ENCODE results near the gene RALGAPA2. TPM values are rescaled to one million over a fixed set of nuclear protein-coding genes. Genes with fewer than 3 reads are reported as not detected.

The RALGAPA2 gene
- total and polyA plus RNA-seq, 2 experiments from 2014 or later, result 13.1 to 43.4 TPM

DNA sequence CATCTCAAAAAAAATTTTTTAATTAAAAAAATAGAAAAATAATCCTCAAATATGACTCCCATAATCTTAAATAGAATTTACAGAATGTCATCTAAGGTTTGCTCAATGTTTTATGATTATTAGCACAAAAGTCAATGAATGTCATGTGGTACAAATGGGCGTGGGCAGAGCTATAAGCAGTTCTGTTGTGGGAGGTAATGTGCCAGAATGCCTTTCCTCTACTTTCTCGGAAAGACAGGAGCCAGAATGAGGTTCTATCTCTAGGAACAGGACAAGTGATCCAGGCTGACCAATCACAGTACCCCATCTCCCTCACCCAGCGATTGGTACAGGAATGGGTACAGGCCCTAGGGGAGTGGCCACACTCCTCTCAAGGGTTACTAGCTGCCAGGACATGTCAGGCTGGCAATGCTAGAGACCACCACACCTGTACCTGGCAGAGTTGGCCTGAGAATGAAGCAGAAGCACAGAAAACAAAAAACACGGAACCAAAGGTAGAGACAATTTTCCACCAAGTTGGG lies 15.1 kb downstream of the RALGAPA2 start:
- Mint-ChIP-seq H3K27ac (no peak overlapping the region), H3K36me3 (ENCODE audit: low read depth) (no peaks in the 10 kb centered on the region), H3K27me3 (ENCODE audit: insufficient read depth, low read depth, poor library complexity) (no peaks in the 10 kb centered on the region), H3K4me1 (peaks cover 3% of the 10 kb centered on the region; the same call in 2 of the 3 replicates), H3K4me3 (no peak overlapping the region), H3K9me3 (no peaks in the 10 kb centered on the region)
- no peaks in the 10 kb centered on the region for H3K36me3 ChIP-seq (ENCODE audit: insufficient read depth)
- no peaks in the 10 kb centered on the region for H3F3A ChIP-seq (replicated peaks; ENCODE audit: low read depth)
- H3K4me2 ChIP-seq, result no peak overlapping the region
- no peak for DNase-seq (ENCODE audit: low spot score)
- no peak overlapping the region for H3K4me3 ChIP-seq
- no peaks in the 10 kb centered on the region for H3K27me3 ChIP-seq (ENCODE audit: insufficient read depth)
- ATAC-seq, result peak; percentile 73
- TF ChIP-seq, protein P1, sequence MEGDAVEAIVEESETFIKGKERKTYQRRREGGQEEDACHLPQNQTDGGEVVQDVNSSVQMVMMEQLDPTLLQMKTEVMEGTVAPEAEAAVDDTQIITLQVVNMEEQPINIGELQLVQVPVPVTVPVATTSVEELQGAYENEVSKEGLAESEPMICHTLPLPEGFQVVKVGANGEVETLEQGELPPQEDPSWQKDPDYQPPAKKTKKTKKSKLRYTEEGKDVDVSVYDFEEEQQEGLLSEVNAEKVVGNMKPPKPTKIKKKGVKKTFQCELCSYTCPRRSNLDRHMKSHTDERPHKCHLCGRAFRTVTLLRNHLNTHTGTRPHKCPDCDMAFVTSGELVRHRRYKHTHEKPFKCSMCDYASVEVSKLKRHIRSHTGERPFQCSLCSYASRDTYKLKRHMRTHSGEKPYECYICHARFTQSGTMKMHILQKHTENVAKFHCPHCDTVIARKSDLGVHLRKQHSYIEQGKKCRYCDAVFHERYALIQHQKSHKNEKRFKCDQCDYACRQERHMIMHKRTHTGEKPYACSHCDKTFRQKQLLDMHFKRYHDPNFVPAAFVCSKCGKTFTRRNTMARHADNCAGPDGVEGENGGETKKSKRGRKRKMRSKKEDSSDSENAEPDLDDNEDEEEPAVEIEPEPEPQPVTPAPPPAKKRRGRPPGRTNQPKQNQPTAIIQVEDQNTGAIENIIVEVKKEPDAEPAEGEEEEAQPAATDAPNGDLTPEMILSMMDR (conservative IDR thresholded peaks at IDR 0.05; ENCODE audit: low read depth in 2 of 2), result no peak
- TF ChIP-seq JUNB (IDR thresholded peaks at IDR 0.05; ENCODE audit: unreplicated experiment) (no peak), ZNF114 (CRISPR knock-in tag; IDR thresholded peaks at IDR 0.05) (no peak), STAT1 (IDR thresholded peaks at IDR 0.05; ENCODE audit: unreplicated experiment) (no peak), EZH2phosphoT487 (IDR thresholded peaks at IDR 0.05; ENCODE audit: unreplicated experiment) (no peak), CREB1 (CRISPR knock-in tag; IDR thresholded peaks at IDR 0.05; ENCODE audit: low read depth) (no peak), ZNF331 (CRISPR knock-in tag; IDR thresholded peaks at IDR 0.05; ENCODE audit: low read depth) (no peak), NANOG (IDR thresholded peaks at IDR 0.05; ENCODE audit: borderline replicate concordance) (no peak)
- TF ChIP-seq, protein P2, sequence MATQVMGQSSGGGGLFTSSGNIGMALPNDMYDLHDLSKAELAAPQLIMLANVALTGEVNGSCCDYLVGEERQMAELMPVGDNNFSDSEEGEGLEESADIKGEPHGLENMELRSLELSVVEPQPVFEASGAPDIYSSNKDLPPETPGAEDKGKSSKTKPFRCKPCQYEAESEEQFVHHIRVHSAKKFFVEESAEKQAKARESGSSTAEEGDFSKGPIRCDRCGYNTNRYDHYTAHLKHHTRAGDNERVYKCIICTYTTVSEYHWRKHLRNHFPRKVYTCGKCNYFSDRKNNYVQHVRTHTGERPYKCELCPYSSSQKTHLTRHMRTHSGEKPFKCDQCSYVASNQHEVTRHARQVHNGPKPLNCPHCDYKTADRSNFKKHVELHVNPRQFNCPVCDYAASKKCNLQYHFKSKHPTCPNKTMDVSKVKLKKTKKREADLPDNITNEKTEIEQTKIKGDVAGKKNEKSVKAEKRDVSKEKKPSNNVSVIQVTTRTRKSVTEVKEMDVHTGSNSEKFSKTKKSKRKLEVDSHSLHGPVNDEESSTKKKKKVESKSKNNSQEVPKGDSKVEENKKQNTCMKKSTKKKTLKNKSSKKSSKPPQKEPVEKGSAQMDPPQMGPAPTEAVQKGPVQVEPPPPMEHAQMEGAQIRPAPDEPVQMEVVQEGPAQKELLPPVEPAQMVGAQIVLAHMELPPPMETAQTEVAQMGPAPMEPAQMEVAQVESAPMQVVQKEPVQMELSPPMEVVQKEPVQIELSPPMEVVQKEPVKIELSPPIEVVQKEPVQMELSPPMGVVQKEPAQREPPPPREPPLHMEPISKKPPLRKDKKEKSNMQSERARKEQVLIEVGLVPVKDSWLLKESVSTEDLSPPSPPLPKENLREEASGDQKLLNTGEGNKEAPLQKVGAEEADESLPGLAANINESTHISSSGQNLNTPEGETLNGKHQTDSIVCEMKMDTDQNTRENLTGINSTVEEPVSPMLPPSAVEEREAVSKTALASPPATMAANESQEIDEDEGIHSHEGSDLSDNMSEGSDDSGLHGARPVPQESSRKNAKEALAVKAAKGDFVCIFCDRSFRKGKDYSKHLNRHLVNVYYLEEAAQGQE (IDR thresholded peaks at IDR 0.05; ENCODE audit: unreplicated experiment), result no peak
- TF ChIP-seq, protein P3, sequence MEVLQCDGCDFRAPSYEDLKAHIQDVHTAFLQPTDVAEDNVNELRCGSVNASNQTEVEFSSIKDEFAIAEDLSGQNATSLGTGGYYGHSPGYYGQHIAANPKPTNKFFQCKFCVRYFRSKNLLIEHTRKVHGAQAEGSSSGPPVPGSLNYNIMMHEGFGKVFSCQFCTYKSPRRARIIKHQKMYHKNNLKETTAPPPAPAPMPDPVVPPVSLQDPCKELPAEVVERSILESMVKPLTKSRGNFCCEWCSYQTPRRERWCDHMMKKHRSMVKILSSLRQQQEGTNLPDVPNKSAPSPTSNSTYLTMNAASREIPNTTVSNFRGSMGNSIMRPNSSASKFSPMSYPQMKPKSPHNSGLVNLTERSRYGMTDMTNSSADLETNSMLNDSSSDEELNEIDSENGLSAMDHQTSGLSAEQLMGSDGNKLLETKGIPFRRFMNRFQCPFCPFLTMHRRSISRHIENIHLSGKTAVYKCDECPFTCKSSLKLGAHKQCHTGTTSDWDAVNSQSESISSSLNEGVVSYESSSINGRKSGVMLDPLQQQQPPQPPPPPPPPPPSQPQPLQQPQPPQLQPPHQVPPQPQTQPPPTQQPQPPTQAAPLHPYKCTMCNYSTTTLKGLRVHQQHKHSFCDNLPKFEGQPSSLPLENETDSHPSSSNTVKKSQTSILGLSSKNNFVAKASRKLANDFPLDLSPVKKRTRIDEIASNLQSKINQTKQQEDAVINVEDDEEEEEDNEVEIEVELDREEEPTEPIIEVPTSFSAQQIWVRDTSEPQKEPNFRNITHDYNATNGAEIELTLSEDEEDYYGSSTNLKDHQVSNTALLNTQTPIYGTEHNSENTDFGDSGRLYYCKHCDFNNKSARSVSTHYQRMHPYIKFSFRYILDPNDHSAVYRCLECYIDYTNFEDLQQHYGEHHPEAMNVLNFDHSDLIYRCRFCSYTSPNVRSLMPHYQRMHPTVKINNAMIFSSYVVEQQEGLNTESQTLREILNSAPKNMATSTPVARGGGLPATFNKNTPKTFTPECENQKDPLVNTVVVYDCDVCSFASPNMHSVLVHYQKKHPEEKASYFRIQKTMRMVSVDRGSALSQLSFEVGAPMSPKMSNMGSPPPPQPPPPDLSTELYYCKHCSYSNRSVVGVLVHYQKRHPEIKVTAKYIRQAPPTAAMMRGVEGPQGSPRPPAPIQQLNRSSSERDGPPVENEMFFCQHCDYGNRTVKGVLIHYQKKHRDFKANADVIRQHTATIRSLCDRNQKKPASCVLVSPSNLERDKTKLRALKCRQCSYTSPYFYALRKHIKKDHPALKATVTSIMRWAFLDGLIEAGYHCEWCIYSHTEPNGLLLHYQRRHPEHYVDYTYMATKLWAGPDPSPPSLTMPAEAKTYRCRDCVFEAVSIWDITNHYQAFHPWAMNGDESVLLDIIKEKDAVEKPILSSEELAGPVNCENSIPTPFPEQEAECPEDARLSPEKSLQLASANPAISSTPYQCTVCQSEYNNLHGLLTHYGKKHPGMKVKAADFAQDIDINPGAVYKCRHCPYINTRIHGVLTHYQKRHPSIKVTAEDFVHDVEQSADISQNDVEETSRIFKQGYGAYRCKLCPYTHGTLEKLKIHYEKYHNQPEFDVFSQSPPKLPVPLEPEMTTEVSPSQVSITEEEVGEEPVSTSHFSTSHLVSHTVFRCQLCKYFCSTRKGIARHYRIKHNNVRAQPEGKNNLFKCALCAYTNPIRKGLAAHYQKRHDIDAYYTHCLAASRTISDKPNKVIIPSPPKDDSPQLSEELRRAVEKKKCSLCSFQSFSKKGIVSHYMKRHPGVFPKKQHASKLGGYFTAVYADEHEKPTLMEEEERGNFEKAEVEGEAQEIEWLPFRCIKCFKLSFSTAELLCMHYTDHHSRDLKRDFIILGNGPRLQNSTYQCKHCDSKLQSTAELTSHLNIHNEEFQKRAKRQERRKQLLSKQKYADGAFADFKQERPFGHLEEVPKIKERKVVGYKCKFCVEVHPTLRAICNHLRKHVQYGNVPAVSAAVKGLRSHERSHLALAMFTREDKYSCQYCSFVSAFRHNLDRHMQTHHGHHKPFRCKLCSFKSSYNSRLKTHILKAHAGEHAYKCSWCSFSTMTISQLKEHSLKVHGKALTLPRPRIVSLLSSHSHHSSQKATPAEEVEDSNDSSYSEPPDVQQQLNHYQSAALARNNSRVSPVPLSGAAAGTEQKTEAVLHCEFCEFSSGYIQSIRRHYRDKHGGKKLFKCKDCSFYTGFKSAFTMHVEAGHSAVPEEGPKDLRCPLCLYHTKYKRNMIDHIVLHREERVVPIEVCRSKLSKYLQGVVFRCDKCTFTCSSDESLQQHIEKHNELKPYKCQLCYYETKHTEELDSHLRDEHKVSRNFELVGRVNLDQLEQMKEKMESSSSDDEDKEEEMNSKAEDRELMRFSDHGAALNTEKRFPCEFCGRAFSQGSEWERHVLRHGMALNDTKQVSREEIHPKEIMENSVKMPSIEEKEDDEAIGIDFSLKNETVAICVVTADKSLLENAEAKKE (CRISPR knock-in tag; IDR thresholded peaks at IDR 0.05), result no peak
- TF ChIP-seq, protein P4, sequence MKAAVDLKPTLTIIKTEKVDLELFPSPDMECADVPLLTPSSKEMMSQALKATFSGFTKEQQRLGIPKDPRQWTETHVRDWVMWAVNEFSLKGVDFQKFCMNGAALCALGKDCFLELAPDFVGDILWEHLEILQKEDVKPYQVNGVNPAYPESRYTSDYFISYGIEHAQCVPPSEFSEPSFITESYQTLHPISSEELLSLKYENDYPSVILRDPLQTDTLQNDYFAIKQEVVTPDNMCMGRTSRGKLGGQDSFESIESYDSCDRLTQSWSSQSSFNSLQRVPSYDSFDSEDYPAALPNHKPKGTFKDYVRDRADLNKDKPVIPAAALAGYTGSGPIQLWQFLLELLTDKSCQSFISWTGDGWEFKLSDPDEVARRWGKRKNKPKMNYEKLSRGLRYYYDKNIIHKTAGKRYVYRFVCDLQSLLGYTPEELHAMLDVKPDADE (IDR thresholded peaks at IDR 0.05), result no peak
- peaks cover 28% of the 10 kb centered on the region for H4K20me1 ChIP-seq (replicated peaks; ENCODE audit: insufficient read depth)
- peaks cover 94% of the 10 kb centered on the region for H3K79me2 ChIP-seq (replicated peaks; ENCODE audit: insufficient read depth)
- H3K27ac ChIP-seq (ENCODE audit: low read depth), result no peak overlapping the region
- no peak overlapping the region for H2AFZ ChIP-seq
- no peaks in the 10 kb centered on the region for H3K4me1 ChIP-seq (ENCODE audit: insufficient read depth)
- no peaks in the 10 kb centered on the region for H3K9me2 ChIP-seq (ENCODE audit: insufficient read depth)
